HepG2 (cell line): Measurements from ENCODE around the gene PEX13. TPM values are rescaled to one million over a fixed set of nuclear protein-coding genes. Genes with fewer than 3 reads are reported as not detected.

ENCODE experiments used
- GATA4 ChIP-seq: sonication (generic); IDR thresholded peaks from 2 replicates; pipeline ENCODE4 v1.6.1; 2016; ENCODE audit warnings: antibody characterized with exemption, low read depth, borderline replicate concordance
- LCORL ChIP-seq, 2 experiments: fragments of 450-650 bp in 1 of 2; sonication (generic) in 1 of 2; formaldehyde crosslinking in 1 of 2; IDR thresholded peaks; 2 replicates each; pipeline versions ENCODE4 v1.5.0 to v1.6.1; 2017 to 2020; ENCODE audit warnings: antibody characterized with exemption in 1 of 2, missing genetic modification reagents in 1 of 2
- MAFF ChIP-seq: IDR thresholded peaks from 2 replicates; pipeline ENCODE4 v1.6.1; 2011; ENCODE audit warnings: low read depth, low read length, improper control_type of control experiment
- NKX3-1 ChIP-seq: sonication (generic); formaldehyde crosslinking; IDR thresholded peaks from 2 replicates; pipeline ENCODE4 v1.5.0; 2020; ENCODE audit warnings: missing genetic modification reagents
- SALL1 ChIP-seq: sonication (generic); formaldehyde crosslinking; IDR thresholded peaks from 2 replicates; pipeline ENCODE4 v1.8.0; 2022; ENCODE audit warnings: mild to moderate bottlenecking, missing genetic modification reagents
- SIX1 ChIP-seq: sonication (generic); formaldehyde crosslinking; IDR thresholded peaks from 2 replicates; pipeline ENCODE4 v1.4.0; 2020; ENCODE audit warnings: missing genetic modification reagents, borderline replicate concordance
- SP4 ChIP-seq: sonication (generic); formaldehyde crosslinking; IDR thresholded peaks from 2 replicates; pipeline ENCODE4 v1.8.1; 2023; ENCODE audit warnings: mild to moderate bottlenecking, missing genetic modification reagents
- SUZ12 ChIP-seq: fragments of 150-350 bp; IDR thresholded peaks from 2 replicates; pipeline ENCODE4 v1.6.1; 2014; ENCODE audit warnings: low read depth, low read length
- XRCC5 ChIP-seq: fragments of 200-400 bp; formaldehyde crosslinking; optimal IDR thresholded peaks from 2 replicates; pipeline ENCODE3; 2017; ENCODE audit warnings: mild to moderate bottlenecking, low read length
- ZFP41 ChIP-seq: sonication (generic); formaldehyde crosslinking; IDR thresholded peaks from 2 replicates; pipeline ENCODE4 v1.4.0; 2020; ENCODE audit warnings: mild to moderate bottlenecking, missing genetic modification reagents, borderline replicate concordance
- ZFP90 ChIP-seq: sonication (generic); formaldehyde crosslinking; IDR thresholded peaks from 2 replicates; pipeline ENCODE4 v1.8.0; 2022; ENCODE audit warnings: missing genetic modification reagents, mild to moderate bottlenecking, inconsistent platforms, borderline replicate concordance
- ZMYM2 ChIP-seq: sonication (generic); formaldehyde crosslinking; IDR thresholded peaks from 2 replicates; pipeline ENCODE4 v1.8.0; 2022; ENCODE audit warnings: mild to moderate bottlenecking, missing genetic modification reagents
- ZNF33A ChIP-seq: sonication (generic); formaldehyde crosslinking; IDR thresholded peaks from 2 replicates; pipeline ENCODE4 v1.5.1; 2020; ENCODE audit warnings: missing genetic modification reagents, mild to moderate bottlenecking, moderate library complexity, borderline replicate concordance
- ZNF549 ChIP-seq: sonication (generic); formaldehyde crosslinking; IDR thresholded peaks from 2 replicates; pipeline ENCODE4 v1.5.0; 2020; ENCODE audit warnings: missing genetic modification reagents
- ZNF850 ChIP-seq: sonication (generic); formaldehyde crosslinking; conservative IDR thresholded peaks from 2 replicates; pipeline ENCODE4 v1.9.0; 2021; ENCODE audit warnings: mild to moderate bottlenecking, missing genetic modification reagents
- polyA plus RNA-seq, 8 experiments: library from polyadenylated mRNA; depleted of rRNA in 3 of 8; stranded (reverse) in 7 of 8; unstranded in 1 of 8; fragments of >200 nt; fragmentation: Illumina TruSeq in 4 of 8; extraction: Trizol in 4 of 8; gene quantifications; 2 replicates each; pipeline versions ENCODE4 v1.2.1 to v1.2.3, GENCODE V29; 2011 to 2016; ENCODE audit warnings: low read depth in 4 of 8, missing spikeins in 1 of 8, mixed read lengths in 1 of 8; ENCODE audit not compliant: insufficient read depth in 1 of 8
- total RNA-seq, 5 experiments: library from RNA; depleted of rRNA; stranded (reverse); fragments of >200 nt; fragmentation: Illumina TruSeq; extraction: Trizol; gene quantifications; 2 replicates each; pipeline ENCODE4 v1.2.3, GENCODE V29; 2016; ENCODE audit warnings: low read depth in 1 of 5
- TF ChIP-seq, protein P1 (sequence below): sonication (generic); formaldehyde crosslinking; IDR thresholded peaks from 2 replicates; pipeline ENCODE4 v1.4.0; 2020; ENCODE audit warnings: missing genetic modification reagents
- TF ChIP-seq, protein P2 (sequence below): sonication (generic); formaldehyde crosslinking; conservative IDR thresholded peaks from 2 replicates; pipeline ENCODE4 v1.4.0; 2020; ENCODE audit warnings: mild to moderate bottlenecking, missing genetic modification reagents, moderate library complexity
- TF ChIP-seq, protein P3 (sequence below): sonication (generic); formaldehyde crosslinking; IDR thresholded peaks from 2 replicates; pipeline ENCODE4 v1.8.1; 2023; ENCODE audit warnings: mild to moderate bottlenecking, moderate library complexity, missing genetic modification reagents

PEX13 gene
- total and polyA plus RNA-seq, 2 of the 13 experiments (the other 11 are each of a cell fraction or from before 2014, with no cell fraction given) = 47.9 to 75.9 TPM

DNA sequence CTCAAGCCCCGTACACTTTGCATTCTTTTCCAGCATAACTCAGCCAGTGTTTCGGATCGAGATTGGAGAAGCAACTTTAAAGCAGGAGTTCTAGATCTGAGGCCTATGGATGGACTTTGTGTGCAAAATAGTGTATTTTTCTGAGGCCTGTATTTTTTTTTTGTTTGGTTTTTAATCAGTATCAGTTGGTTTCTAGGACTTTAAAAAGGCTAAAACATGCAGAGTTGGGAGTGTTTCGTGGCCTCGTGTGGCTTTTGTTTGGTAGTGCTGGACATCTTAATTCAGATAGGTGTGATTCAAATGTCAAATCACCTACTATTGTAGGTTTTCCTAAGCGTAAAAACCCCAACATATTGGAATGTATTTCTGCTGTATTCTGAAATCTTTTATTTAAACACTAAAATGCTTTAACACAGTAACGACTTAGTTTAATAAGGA lies 817 bp downstream of the PEX13 start (continued):
- TF ChIP-seq, protein P1, sequence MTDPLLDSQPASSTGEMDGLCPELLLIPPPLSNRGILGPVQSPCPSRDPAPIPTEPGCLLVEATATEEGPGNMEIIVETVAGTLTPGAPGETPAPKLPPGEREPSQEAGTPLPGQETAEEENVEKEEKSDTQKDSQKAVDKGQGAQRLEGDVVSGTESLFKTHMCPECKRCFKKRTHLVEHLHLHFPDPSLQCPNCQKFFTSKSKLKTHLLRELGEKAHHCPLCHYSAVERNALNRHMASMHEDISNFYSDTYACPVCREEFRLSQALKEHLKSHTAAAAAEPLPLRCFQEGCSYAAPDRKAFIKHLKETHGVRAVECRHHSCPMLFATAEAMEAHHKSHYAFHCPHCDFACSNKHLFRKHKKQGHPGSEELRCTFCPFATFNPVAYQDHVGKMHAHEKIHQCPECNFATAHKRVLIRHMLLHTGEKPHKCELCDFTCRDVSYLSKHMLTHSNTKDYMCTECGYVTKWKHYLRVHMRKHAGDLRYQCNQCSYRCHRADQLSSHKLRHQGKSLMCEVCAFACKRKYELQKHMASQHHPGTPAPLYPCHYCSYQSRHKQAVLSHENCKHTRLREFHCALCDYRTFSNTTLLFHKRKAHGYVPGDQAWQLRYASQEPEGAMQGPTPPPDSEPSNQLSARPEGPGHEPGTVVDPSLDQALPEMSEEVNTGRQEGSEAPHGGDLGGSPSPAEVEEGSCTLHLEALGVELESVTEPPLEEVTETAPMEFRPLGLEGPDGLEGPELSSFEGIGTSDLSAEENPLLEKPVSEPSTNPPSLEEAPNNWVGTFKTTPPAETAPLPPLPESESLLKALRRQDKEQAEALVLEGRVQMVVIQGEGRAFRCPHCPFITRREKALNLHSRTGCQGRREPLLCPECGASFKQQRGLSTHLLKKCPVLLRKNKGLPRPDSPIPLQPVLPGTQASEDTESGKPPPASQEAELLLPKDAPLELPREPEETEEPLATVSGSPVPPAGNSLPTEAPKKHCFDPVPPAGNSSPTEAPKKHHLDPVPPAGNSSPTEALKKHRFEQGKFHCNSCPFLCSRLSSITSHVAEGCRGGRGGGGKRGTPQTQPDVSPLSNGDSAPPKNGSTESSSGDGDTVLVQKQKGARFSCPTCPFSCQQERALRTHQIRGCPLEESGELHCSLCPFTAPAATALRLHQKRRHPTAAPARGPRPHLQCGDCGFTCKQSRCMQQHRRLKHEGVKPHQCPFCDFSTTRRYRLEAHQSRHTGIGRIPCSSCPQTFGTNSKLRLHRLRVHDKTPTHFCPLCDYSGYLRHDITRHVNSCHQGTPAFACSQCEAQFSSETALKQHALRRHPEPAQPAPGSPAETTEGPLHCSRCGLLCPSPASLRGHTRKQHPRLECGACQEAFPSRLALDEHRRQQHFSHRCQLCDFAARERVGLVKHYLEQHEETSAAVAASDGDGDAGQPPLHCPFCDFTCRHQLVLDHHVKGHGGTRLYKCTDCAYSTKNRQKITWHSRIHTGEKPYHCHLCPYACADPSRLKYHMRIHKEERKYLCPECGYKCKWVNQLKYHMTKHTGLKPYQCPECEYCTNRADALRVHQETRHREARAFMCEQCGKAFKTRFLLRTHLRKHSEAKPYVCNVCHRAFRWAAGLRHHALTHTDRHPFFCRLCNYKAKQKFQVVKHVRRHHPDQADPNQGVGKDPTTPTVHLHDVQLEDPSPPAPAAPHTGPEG (CRISPR knock-in tag) = 0 out of 2 replicates have a peak, but pooled peaks have one; percentile 10
- TF ChIP-seq LCORL (IDR thresholded peaks at IDR 0.05) (peak; percentile 68; the same call in 1 of the 2 replicates), LCORL (CRISPR knock-in tag; IDR thresholded peaks at IDR 0.05) (peak; percentile 5; the same call in 1 of the 2 replicates), GATA4 (0 out of 2 replicates have a peak, but pooled peaks have one; percentile 22), ZNF850 (CRISPR knock-in tag) (no peak), ZNF33A (CRISPR knock-in tag) (no peak), NKX3-1 (peak; percentile 54; the same call in 1 of the 2 replicates), SUZ12 (no peak), MAFF (peak; percentile 14; the same call in 1 of the 2 replicates), ZMYM2 (CRISPR knock-in tag) (peak; percentile 7), XRCC5 (no peak), SP4 (CRISPR knock-in tag) (0 out of 2 replicates have a peak, but pooled peaks have one; percentile 14), ZFP41 (CRISPR knock-in tag) (0 out of 2 replicates have a peak, but pooled peaks have one; percentile 69), SIX1 (CRISPR knock-in tag) (0 out of 2 replicates have a peak, but pooled peaks have one; percentile 1), ZFP90 (peak; percentile 1; the same call in 1 of the 2 replicates), ZNF549 (CRISPR knock-in tag) (0 out of 2 replicates have a peak, but pooled peaks have one; percentile 48), SALL1 (no peak)
- TF ChIP-seq, protein P2, sequence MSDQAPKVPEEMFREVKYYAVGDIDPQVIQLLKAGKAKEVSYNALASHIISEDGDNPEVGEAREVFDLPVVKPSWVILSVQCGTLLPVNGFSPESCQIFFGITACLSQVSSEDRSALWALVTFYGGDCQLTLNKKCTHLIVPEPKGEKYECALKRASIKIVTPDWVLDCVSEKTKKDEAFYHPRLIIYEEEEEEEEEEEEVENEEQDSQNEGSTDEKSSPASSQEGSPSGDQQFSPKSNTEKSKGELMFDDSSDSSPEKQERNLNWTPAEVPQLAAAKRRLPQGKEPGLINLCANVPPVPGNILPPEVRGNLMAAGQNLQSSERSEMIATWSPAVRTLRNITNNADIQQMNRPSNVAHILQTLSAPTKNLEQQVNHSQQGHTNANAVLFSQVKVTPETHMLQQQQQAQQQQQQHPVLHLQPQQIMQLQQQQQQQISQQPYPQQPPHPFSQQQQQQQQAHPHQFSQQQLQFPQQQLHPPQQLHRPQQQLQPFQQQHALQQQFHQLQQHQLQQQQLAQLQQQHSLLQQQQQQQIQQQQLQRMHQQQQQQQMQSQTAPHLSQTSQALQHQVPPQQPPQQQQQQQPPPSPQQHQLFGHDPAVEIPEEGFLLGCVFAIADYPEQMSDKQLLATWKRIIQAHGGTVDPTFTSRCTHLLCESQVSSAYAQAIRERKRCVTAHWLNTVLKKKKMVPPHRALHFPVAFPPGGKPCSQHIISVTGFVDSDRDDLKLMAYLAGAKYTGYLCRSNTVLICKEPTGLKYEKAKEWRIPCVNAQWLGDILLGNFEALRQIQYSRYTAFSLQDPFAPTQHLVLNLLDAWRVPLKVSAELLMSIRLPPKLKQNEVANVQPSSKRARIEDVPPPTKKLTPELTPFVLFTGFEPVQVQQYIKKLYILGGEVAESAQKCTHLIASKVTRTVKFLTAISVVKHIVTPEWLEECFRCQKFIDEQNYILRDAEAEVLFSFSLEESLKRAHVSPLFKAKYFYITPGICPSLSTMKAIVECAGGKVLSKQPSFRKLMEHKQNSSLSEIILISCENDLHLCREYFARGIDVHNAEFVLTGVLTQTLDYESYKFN = peak; percentile 62; the same call in 1 of the 2 replicates
- TF ChIP-seq, protein P3, sequence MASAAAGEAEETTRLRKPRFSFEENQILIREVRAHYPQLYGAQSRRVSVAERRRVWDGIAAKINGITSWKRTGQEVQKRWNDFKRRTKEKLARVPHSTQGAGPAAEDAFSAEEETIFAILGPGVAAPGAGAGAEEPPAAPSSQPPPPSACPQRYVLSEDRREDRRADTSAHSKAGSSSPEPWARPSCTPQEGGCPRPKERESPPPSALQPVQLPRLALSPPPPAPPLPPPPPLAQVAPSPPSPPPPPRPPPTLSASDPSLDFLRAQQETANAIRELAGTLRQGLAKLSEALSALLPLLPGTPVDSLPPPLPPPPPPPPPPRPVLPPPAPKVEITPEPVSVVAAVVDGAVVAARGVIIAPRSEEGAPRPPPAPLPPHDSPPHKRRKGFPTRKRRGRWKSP = no peak; the same call in 1 of the 2 replicates
